Mesodermal cell (in vitro differentiated cells): ENCODE data around the gene TOM1L2.
"Not testable (repeated sequence)": the region's sequence is repeated elsewhere in the genome, so short reads cannot be mapped to it uniquely, and the experiment has no call there.

Source experiments
- H3K27ac ChIP-seq: 2 replicates; pipeline ENCODE4 v1.7.0; 2013; ENCODE audit warnings: mild to moderate bottlenecking, low read depth, low read length, moderate library complexity; ENCODE audit not compliant: severe bottlenecking
- H3K36me3 ChIP-seq: 2 replicates; pipeline ENCODE4 v1.7.1; 2013; ENCODE audit warnings: mild to moderate bottlenecking, low read length, moderate library complexity; ENCODE audit not compliant: control insufficient read depth, insufficient read depth
- H3K4me1 ChIP-seq: one replicate; pipeline ENCODE4 v1.7.1; 2013; ENCODE audit warnings: mild to moderate bottlenecking, low read length; ENCODE audit not compliant: insufficient read depth, control insufficient read depth, poor library complexity, severe bottlenecking
- H3K4me3 ChIP-seq: 2 replicates; pipeline ENCODE4 v1.7.0; 2013; ENCODE audit warnings: low read length, control low read depth, mild to moderate bottlenecking; ENCODE audit not compliant: insufficient read depth, poor library complexity, severe bottlenecking; ENCODE audit errors: extremely low read depth
- H3K9me3 ChIP-seq: 2 replicates; pipeline ENCODE4 v1.7.1; 2013; ENCODE audit warnings: mild to moderate bottlenecking, low read length, moderate library complexity; ENCODE audit not compliant: control insufficient read depth
- WGBS, 2 experiments: methylation state at CpG; one replicate each; pipeline ENCODE4 v1.1.5; 2013; ENCODE audit warnings: missing lambda C conversion rate in 2 of 2; ENCODE audit not compliant: insufficient coverage in 2 of 2; 5-methylcytosine and 5-hydroxymethylcytosine counted together

The TOM1L2 gene

GRCh38 chr17:17944743-17945142 lies 27.5 kb downstream of the TOM1L2 start:
- Histone ChIP-seq H3K9me3 (no peaks in the 10 kb centered on the region), H3K27ac (no peak overlapping the region), H3K36me3 (no peaks in the 10 kb centered on the region), H3K4me1 (peaks cover 41% of the 10 kb centered on the region), H3K4me3 (no peak overlapping the region)
- WGBS, 2 experiments = 94 to 97% methylated on average over 5 to 9 of the region's 11 CpGs

GRCh38 chr17:17944242-17944641 lies 28.0 kb downstream of the TOM1L2 start:
- H3K4me3 ChIP-seq = no peak overlapping the region
- no peaks in the 10 kb centered on the region for H3K36me3 ChIP-seq
- WGBS, 2 experiments = 86 to 96% methylated on average over 5 to 6 of the region's 7 CpGs
- H3K9me3 ChIP-seq = no peaks in the 10 kb centered on the region
- H3K4me1 ChIP-seq = peaks cover 41% of the 10 kb centered on the region
- no peak overlapping the region for H3K27ac ChIP-seq

- H3K4me3 ChIP-seq = no peak overlapping the region
- no peaks in the 10 kb centered on the region for H3K36me3 ChIP-seq
- H3K9me3 ChIP-seq = no peaks in the 10 kb centered on the region
- 28 to 70% methylated on average over 2 of the region's 3 CpGs for WGBS, 2 experiments
- H3K4me1 ChIP-seq = peaks cover 41% of the 10 kb centered on the region
- H3K27ac ChIP-seq = peak overlapping the region; percentile 84
These were observed 28.8 kb downstream of the TOM1L2 start for GRCh38 chr17:17943281-17943984.

- peaks cover 41% of the 10 kb centered on the region for H3K4me1 ChIP-seq
- no peak overlapping the region for H3K4me3 ChIP-seq
- H3K9me3 ChIP-seq = no peaks in the 10 kb centered on the region
- no peaks in the 10 kb centered on the region for H3K36me3 ChIP-seq
- H3K27ac ChIP-seq = peak overlapping the region; percentile 84
These were observed 29.4 kb downstream of the TOM1L2 start for GRCh38 chr17:17942846-17943245.

- Histone ChIP-seq H3K9me3 (no peaks in the 10 kb centered on the region), H3K4me1 (peaks cover 51% of the 10 kb centered on the region), H3K36me3 (no peaks in the 10 kb centered on the region), H3K27ac (peak overlapping the region; percentile 7), H3K4me3 (no peak overlapping the region)
- WGBS, 2 experiments = 76 to 88% methylated on average over 5 of the region's 5 CpGs
These were observed 31.2 kb downstream of the TOM1L2 start for GRCh38 chr17:17941015-17941414.

GRCh38 chr17:17940441-17940911 lies 31.7 kb downstream of the TOM1L2 start:
- no peaks in the 10 kb centered on the region for H3K9me3 ChIP-seq
- no peak overlapping the region for H3K4me3 ChIP-seq
- WGBS, 2 experiments = 76 to 86% methylated on average over 2 to 3 of the region's 3 CpGs
- H3K27ac ChIP-seq = peak overlapping the region; percentile 7
- H3K4me1 ChIP-seq = peaks cover 57% of the 10 kb centered on the region
- H3K36me3 ChIP-seq = no peaks in the 10 kb centered on the region

- not testable (repeated sequence) for H3K36me3 ChIP-seq, H3K4me3 ChIP-seq, H3K9me3 ChIP-seq, H3K27ac ChIP-seq
- peaks cover 62% of the 10 kb centered on the region for H3K4me1 ChIP-seq
- 100% methylated on average over 1 to 2 of the region's 7 CpGs for WGBS, 2 experiments
These were observed 32.3 kb downstream of the TOM1L2 start for GRCh38 chr17:17939941-17940340.

- no peak overlapping the region for H3K4me3 ChIP-seq
- no peaks in the 10 kb centered on the region for H3K9me3 ChIP-seq
- WGBS, 2 experiments = 96 to 100% methylated on average over 1 to 4 of the region's 8 CpGs
- no peaks in the 10 kb centered on the region for H3K36me3 ChIP-seq
- peaks cover 66% of the 10 kb centered on the region for H3K4me1 ChIP-seq
- no peak overlapping the region for H3K27ac ChIP-seq
These were observed 33.7 kb downstream of the TOM1L2 start for GRCh38 chr17:17938388-17939107.

- WGBS, 2 experiments = 92 to 93% methylated on average over 2 to 4 of the region's 5 CpGs
- Histone ChIP-seq H3K4me3 (no peak overlapping the region), H3K27ac (no peak overlapping the region), H3K9me3 (no peaks in the 10 kb centered on the region), H3K36me3 (no peaks in the 10 kb centered on the region), H3K4me1 (peaks cover 60% of the 10 kb centered on the region)
These were observed 34.2 kb downstream of the TOM1L2 start for GRCh38 chr17:17937958-17938357.

- Histone ChIP-seq H3K4me3 (no peak overlapping the region), H3K36me3 (no peaks in the 10 kb centered on the region), H3K9me3 (no peaks in the 10 kb centered on the region), H3K27ac (no peak overlapping the region), H3K4me1 (peaks cover 54% of the 10 kb centered on the region)
- WGBS, 2 experiments = 89 to 100% methylated on average over 1 to 4 of the region's 4 CpGs
These were observed 34.9 kb downstream of the TOM1L2 start for GRCh38 chr17:17937201-17937853.
